Dendritic cell treated with granulocyte-macrophage colony-stimulating factor and Interleukin-4, amounts not matched to agents 40 ng/mL and 50 ng/mL, for 4 days (primary cell): ENCODE measurements around the gene PIP5KL1.

ENCODE experiments used
- H3K27ac Mint-ChIP-seq: one replicate; pipeline ENCODE4 v1.8.0; 2022; ENCODE audit warnings: mild to moderate bottlenecking, mixed read lengths
- H3K27me3 Mint-ChIP-seq: one replicate; pipeline ENCODE4 v1.8.0; 2022; ENCODE audit warnings: mild to moderate bottlenecking, mixed read lengths
- H3K36me3 Mint-ChIP-seq: one replicate; pipeline ENCODE4 v1.8.0; 2022; ENCODE audit warnings: low read depth, mixed read lengths
- H3K4me1 Mint-ChIP-seq: one replicate; pipeline ENCODE4 v1.8.0; 2022; ENCODE audit warnings: low read depth, mixed read lengths
- H3K4me3 Mint-ChIP-seq: one replicate; pipeline ENCODE4 v1.8.0; 2022; ENCODE audit warnings: mild to moderate bottlenecking, moderate library complexity, mixed read lengths
- H3K9me3 Mint-ChIP-seq: one replicate; pipeline ENCODE4 v1.8.0; 2022; ENCODE audit warnings: mixed read lengths
- intact Hi-C: fragments of 100-400 bp; cut with micrococcal nuclease; formaldehyde crosslinking; loops from one replicate; pipeline ENCODE4 v1.15.0; 2022

The PIP5KL1 gene

DNA sequence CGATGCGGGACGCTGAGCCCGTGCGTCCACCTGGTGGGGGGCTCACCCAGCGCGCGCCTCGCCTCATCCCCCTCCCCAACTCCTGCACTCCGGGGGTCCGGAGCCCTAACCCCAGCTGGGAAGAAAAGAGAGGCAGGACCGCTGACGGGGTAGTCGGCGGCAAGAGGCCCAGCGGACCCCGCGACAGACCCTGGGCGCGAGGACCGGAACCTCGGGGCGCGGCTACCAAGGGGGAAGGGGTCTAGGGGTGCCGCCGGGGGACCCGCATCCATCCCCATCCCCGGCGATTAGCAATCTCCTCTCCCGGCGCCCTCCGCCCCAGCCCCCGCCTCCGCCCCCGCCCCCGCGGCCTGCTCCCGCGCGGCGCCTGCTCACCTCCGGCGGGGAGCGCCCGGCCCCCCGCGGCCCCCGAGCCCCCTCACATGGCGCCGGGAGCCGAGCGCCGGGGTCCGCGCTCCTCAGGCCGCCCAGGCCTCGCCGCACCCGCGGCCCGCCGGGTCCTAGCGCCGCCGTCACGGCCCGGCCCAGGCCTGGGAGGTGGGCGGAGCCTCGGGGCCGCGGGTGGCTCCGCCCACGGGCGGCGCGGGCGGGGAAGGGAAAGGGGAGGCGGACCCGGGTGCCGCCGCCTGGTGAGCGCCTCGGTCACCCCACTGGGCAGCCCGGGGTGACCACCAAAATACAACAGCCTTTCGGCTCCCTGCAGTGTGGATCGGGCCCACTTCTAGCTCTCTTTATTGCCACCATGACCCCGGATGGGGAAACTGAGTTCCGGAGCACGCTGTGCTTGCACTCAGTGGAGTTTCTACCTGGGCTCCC lies 31.2 kb downstream of the PIP5KL1 start, which contains the start of gene ST6GALNAC6:
Gene ST6GALNAC6 (minus strand): TSS at position 476 of the 816 bp plus-strand sequence. CDS start 1,622 bp downstream, outside the sequence.
- peak within 1 kb of the TSS; percentile 78 for H3K27ac Mint-ChIP-seq
- intact Hi-C loops = no loop called here
- H3K9me3 Mint-ChIP-seq = peaks cover 15% of the 10 kb centered on the region
- peaks cover 54% of the 10 kb centered on the region for H3K4me1 Mint-ChIP-seq
- no peaks in the 10 kb centered on the region for H3K27me3 Mint-ChIP-seq
- H3K4me3 Mint-ChIP-seq = peak within 1 kb of the TSS; percentile 81
- peaks cover 33% of the 10 kb centered on the region for H3K36me3 Mint-ChIP-seq

DNA sequence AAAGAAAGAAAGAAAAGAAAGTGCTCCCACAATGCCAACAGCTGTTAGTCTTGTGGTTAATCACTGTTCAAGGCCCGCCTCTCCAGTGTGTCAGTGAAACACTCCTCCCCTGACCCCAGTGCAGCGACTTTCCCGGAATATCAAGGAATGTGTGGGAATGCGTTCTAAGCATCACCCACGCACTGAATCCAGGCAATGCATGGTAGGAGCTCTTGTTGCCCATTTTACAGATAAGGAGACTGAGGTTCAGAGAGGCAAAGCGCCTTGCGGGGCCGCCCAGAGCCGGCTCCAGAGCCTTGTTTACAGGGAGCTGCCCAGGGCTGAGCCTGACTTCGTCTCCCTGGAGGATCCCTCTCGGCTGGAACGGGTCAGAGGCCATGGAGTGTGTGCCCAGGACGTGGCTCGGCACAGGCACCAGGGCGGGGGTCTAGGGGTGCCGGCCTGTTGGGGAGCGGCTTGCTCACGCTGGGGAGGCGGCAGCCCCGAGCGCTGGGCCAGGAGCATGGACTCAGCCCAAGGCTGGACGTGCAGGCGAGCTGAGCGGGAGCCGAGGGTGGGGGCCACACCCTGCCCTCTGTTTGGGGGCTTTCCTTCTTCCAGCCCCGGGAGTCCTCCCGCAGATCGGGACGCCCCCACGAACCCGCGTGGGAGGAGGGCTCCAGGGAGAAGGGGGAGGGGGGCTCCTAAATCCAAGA lies 32.0 kb downstream of the PIP5KL1 start:
- Mint-ChIP-seq H3K27me3 (no peaks in the 10 kb centered on the region), H3K4me1 (peaks cover 47% of the 10 kb centered on the region), H3K27ac (peak overlapping the region; percentile 78), H3K4me3 (peak overlapping the region; percentile 79), H3K9me3 (peaks cover 23% of the 10 kb centered on the region), H3K36me3 (peaks cover 41% of the 10 kb centered on the region)
- intact Hi-C loops = no loop called here

DNA sequence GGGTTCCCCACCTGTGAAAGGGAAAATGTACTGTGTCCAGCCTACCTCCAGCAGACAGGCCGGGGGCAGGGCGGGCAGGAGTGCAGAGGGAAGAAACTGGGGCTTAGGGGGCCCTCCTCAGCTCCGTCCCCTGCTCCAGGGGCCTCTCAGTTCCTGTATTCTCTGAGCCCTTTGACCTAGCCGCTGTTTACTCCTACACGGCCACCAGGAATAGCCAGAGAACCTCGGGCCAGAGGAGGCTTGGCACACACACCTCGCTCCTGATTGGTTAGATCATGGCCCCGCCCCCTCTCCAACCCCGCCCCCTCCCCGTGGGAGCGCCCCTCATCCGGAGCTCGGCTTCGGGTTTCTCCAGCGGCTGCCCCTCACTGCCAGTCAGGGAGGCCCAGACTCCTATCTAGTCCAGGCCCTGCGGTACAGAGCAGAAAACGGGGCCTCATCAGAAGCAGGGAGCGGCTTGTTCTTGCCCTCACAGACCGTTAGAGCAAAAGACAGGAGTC lies 33.3 kb downstream of the PIP5KL1 start:
- Mint-ChIP-seq H3K9me3 (peaks cover 33% of the 10 kb centered on the region), H3K4me3 (peak overlapping the region; percentile 40), H3K27ac (peak overlapping the region; percentile 59), H3K27me3 (no peaks in the 10 kb centered on the region), H3K36me3 (peaks cover 54% of the 10 kb centered on the region), H3K4me1 (peaks cover 39% of the 10 kb centered on the region)
- intact Hi-C loops = no loop called here

DNA sequence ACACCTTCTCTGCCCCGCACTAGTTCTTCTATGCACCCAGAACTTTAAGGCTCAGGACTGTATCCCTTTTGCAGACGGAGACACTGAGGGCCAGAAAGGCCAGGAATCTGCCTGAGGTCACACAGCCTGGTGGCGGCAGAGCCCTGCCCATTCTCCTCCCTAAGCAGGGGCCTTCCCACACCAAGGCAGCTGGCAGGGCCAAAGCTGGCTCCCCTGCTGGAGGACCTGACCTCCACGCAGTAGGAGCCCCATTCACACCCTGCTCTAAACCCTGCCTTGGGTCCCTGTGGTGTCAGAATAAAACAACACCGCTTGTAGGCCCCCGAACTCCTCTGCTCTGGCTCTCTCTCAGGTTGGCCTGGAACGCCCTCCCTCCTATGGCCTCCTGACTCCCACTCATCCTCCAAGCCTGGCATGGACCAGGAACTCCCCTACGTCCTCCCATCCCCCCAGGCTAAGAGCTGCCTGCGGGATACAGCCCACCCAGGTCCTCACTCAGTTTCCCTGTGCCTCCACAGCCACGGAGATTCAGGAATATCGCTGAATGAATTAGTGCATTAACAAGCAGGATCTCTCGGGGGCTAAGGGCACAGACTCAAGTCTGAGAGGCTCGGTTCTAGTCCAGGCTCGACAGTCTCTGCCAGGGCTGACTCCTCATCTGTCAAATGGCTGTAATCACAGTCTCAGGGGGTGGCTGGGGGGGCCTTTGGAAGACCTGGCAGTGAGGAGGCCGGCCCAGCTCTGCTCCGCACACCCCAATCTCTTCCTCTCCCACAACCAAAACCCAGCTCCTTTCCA lies 34.0 kb downstream of the PIP5KL1 start:
- H3K36me3 Mint-ChIP-seq = peaks cover 58% of the 10 kb centered on the region
- H3K4me3 Mint-ChIP-seq = peak overlapping the region; percentile 40
- no peaks in the 10 kb centered on the region for H3K27me3 Mint-ChIP-seq
- peaks cover 37% of the 10 kb centered on the region for H3K4me1 Mint-ChIP-seq
- intact Hi-C loops = no loop called here
- H3K27ac Mint-ChIP-seq = peak overlapping the region; percentile 59
- peaks cover 33% of the 10 kb centered on the region for H3K9me3 Mint-ChIP-seq

DNA sequence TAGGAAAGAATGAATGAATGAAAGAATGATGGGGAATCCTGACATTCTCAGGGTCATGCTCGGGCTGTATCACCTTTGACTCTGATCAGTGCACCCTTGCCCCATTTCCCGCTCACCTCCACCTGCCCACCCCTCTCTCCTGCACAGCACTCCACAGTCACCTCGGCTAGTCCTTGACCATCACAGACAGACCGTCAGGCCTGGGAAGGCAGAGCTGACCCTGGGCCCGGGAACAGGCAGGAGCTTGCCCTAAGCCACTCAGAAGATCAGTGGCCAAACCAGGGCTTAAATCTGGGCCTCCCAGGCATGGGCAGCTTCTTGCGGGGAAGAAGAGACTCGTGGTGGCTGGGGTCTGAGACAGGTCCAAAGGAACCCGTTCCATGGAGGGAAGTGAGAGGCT lies 34.8 kb downstream of the PIP5KL1 start:
- no peaks in the 10 kb centered on the region for H3K27me3 Mint-ChIP-seq
- H3K27ac Mint-ChIP-seq = no peak overlapping the region
- no peak overlapping the region for H3K4me3 Mint-ChIP-seq
- H3K4me1 Mint-ChIP-seq = peaks cover 42% of the 10 kb centered on the region
- H3K36me3 Mint-ChIP-seq = peaks cover 66% of the 10 kb centered on the region
- H3K9me3 Mint-ChIP-seq = peaks cover 33% of the 10 kb centered on the region
- intact Hi-C loops = no loop called here

DNA sequence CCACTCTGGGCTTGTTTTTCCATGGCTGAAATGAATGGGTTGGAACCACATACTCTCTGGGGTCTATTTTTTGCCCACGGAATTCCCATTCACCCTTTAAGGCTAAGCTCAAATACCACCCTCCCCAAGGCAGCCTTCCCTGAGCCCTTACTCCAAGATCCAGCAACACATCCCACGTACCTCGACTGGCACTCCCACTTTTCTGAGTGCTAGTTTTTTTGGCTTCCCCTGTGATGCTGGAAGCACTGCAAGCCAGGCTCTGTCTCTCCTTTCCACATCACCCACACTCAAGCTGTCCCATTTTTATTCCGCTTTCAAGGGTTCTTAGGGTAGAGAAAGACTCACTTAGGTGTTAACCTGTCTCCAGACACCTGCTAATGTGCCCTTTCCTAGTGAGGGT lies 37.2 kb downstream of the PIP5KL1 start:
- H3K9me3 Mint-ChIP-seq = peaks cover 33% of the 10 kb centered on the region
- peaks cover 32% of the 10 kb centered on the region for H3K4me1 Mint-ChIP-seq
- peaks cover 81% of the 10 kb centered on the region for H3K36me3 Mint-ChIP-seq
- H3K27me3 Mint-ChIP-seq = no peaks in the 10 kb centered on the region
- no peak overlapping the region for H3K27ac Mint-ChIP-seq
- H3K4me3 Mint-ChIP-seq = no peak overlapping the region
- intact Hi-C loops = no loop called here

DNA sequence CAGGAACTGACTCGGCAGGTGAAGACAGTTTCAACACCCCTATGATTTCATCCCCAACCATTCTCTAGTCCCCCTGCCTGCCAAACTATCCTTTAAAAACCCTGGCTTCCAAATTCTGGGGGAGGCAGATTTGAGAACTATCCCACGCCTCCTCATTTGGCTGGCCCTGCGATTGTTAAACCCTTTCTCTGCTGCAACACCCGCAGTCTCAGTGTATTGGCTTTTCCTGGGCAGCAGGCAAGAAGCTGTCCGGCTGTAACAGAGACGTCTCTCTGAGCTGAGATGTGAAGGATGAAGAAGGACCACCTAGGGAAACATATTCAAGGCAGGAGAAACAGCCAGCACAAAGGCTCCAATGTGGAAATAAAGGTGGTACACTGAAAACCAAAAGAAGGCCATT lies 37.7 kb downstream of the PIP5KL1 start:
- intact Hi-C loops = no loop called here
- peaks cover 33% of the 10 kb centered on the region for H3K9me3 Mint-ChIP-seq
- no peaks in the 10 kb centered on the region for H3K27me3 Mint-ChIP-seq
- no peak overlapping the region for H3K27ac Mint-ChIP-seq
- H3K36me3 Mint-ChIP-seq = peaks cover 86% of the 10 kb centered on the region
- H3K4me3 Mint-ChIP-seq = no peak overlapping the region
- peaks cover 27% of the 10 kb centered on the region for H3K4me1 Mint-ChIP-seq

DNA sequence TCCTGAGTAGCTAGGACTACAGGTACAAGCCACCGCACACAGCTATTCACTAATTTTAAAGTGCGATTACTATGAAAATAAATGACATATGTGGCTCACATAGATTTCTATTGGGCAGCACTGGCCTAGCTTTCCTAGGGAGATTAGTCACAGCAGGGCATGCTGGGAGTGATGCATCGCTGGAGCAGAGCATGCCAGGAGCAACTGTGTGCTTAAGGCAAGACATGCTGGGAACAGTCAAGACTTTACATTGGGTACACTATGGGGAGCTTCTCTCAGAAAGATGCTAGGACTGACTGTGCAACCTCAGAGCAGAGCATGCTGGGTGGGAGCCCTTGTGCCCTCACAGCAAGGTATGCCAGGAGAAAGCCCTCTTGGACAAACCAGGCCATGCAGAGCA lies 40.5 kb downstream of the PIP5KL1 start:
- H3K27me3 Mint-ChIP-seq = no peaks in the 10 kb centered on the region
- peaks cover 6% of the 10 kb centered on the region for H3K4me1 Mint-ChIP-seq
- peaks cover 92% of the 10 kb centered on the region for H3K36me3 Mint-ChIP-seq
- H3K4me3 Mint-ChIP-seq = no peak overlapping the region
- intact Hi-C loops = no loop called here
- peaks cover 25% of the 10 kb centered on the region for H3K9me3 Mint-ChIP-seq
- H3K27ac Mint-ChIP-seq = no peak overlapping the region

DNA sequence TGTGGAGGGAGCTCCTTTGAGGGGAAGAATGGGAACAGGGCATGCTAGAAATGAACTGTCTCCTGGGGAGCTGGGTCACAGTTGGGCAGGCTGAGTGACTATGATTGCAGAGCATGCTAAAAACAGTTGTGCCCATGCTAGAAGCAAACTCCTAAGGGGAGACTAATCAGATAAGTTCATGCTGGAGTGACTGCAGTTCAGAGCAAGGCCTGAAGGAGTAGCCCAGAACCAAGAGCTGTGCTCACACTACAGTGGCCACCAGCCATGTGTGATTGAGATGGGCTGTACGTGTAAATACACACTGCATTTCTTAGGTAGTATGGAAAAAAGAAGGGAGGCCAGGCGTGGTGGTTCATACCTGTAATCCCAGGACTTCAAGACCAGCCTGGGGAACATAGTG lies 42.8 kb downstream of the PIP5KL1 start:
- Mint-ChIP-seq H3K36me3 (peaks cover 92% of the 10 kb centered on the region), H3K4me1 (peaks cover 20% of the 10 kb centered on the region), H3K27me3 (peaks cover 2% of the 10 kb centered on the region), H3K4me3 (no peak overlapping the region), H3K9me3 (peaks cover 3% of the 10 kb centered on the region), H3K27ac (no peak overlapping the region)
- intact Hi-C loops = no loop called here

DNA sequence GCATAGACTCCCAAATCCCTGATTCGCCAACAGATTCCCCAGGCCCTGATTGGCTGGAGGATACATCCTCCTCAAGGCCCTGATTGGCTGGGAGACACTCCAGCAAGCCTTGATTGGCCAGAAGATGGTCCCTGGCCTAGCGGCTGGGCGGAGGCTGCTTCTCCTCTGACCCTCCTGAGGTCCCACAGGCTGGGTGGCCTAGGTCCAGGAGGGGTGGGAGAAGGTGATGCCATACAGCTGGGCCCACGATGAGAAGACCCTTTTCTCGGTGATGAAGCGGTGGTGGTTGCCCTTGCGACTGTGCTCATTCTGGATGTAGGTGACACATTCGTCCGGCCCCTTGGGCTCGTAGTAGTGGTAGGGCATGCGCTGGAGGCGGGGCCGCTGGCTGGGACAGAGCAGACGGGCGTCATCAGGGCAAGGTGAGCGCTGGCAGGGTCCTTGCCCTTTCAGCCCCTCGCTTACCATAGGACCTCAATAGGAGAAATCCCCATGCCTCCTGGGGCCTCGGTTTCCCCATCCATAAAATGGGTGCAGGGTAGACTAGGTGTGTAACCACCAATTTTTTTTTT lies 44.1 kb downstream of the PIP5KL1 start:
- Mint-ChIP-seq H3K27ac (no peak overlapping the region), H3K9me3 (no peaks in the 10 kb centered on the region), H3K36me3 (peaks cover 84% of the 10 kb centered on the region), H3K27me3 (peaks cover 3% of the 10 kb centered on the region), H3K4me1 (peaks cover 29% of the 10 kb centered on the region), H3K4me3 (no peak overlapping the region)
- intact Hi-C loops = no loop called here

DNA sequence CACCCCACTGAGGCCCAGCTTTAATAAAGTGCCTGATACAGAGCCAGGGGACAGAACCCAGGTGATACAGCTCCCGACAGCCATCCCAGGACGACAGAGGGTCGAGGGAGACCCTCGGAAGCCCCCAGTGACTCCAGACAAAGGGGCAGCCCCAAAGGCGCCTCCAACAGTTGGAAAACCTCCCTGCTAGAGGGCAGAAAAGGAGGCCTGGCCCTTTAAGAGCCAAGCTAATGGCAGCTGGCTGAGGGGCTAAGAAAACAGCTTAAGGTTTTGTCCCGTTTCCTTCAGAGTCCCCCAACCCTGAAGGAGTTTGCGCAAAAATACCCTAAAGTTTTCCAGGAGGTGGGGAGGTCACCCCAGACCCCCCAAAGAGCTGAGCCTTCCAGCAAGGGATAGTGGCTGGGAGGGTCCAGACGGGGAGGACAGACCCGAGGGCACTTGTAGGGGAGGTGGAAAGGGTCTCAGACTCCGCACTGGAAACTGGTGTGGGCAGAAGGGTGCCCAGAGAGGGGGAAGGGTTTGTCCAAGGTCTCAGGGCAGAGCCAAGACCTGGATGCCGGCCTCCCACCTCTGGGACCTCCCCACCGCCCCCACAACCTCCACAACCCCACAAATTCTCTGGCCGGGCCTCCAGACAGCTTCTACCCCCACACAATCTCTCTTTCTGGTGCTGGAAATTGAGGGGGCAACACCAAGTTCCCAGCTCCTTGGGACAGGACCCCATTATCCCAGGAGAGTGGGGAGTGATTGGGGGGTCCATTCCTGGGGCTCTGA lies 44.9 kb downstream of the PIP5KL1 start:
- no peaks in the 10 kb centered on the region for H3K9me3 Mint-ChIP-seq
- peaks cover 3% of the 10 kb centered on the region for H3K27me3 Mint-ChIP-seq
- H3K36me3 Mint-ChIP-seq = peaks cover 76% of the 10 kb centered on the region
- H3K4me1 Mint-ChIP-seq = peaks cover 31% of the 10 kb centered on the region
- no peak overlapping the region for H3K27ac Mint-ChIP-seq
- intact Hi-C loops = no loop called here
- no peak overlapping the region for H3K4me3 Mint-ChIP-seq

DNA sequence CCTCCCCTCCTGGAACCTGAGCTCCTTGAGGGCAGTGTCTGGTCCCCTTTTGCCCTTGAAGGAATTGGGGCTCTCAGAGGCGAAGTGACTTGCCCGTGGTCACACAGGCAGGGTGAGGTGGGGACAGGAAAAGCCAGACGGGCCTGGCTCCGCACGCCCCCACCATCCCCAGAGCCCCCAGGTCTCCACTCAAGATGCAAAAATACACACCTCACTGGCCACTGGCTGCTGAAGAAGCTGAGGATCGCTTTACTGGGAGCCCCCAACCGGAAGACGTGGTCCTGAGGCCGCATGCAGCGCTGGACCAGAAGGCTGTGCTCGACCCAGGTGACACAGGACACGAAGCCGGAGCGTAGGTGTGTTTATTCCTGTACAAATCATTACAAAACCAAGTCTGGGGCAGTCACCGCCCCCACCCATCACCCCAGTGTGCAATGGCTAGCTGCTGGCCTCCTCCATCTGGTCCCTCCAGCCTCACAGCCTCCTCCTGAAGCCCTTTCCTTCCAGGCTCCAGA lies 45.5 kb downstream of the PIP5KL1 start:
- peaks cover 69% of the 10 kb centered on the region for H3K36me3 Mint-ChIP-seq
- no peaks in the 10 kb centered on the region for H3K9me3 Mint-ChIP-seq
- no peak overlapping the region for H3K27ac Mint-ChIP-seq
- no peak overlapping the region for H3K4me3 Mint-ChIP-seq
- peaks cover 31% of the 10 kb centered on the region for H3K4me1 Mint-ChIP-seq
- H3K27me3 Mint-ChIP-seq = peaks cover 3% of the 10 kb centered on the region
- intact Hi-C loops = loop anchor here (5.0 kb wide), 1 partner anchor 32 kb away; the partner anchor contains the start of gene ST6GALNAC4
